Measurements from ENCODE around the gene TTC23.
"Not testable (repeated sequence)": the region's sequence is repeated elsewhere in the genome, so short reads cannot be mapped to it uniquely, and the experiment has no call there.

TTC23 gene

DNA sequence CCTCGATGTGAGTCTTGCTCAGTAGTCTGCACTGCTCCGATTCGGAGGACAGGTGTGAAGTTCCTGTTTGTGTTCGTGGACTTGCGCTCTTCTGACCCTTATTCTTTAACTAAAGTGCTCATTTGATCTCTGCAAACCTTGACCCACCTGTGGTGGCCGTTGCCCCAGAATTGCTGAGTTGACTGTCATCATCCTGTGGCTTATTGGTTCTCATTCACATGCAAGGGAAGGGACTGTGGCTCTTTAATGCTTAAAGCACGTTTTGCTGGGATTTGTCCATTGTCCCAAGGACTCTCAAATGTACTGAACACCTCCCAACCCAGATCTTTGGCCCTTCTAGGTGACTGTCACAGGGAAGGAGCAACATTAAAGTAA lies 131.1 kb downstream of the TTC23 start:
- DNase-seq, result no peak

DNA sequence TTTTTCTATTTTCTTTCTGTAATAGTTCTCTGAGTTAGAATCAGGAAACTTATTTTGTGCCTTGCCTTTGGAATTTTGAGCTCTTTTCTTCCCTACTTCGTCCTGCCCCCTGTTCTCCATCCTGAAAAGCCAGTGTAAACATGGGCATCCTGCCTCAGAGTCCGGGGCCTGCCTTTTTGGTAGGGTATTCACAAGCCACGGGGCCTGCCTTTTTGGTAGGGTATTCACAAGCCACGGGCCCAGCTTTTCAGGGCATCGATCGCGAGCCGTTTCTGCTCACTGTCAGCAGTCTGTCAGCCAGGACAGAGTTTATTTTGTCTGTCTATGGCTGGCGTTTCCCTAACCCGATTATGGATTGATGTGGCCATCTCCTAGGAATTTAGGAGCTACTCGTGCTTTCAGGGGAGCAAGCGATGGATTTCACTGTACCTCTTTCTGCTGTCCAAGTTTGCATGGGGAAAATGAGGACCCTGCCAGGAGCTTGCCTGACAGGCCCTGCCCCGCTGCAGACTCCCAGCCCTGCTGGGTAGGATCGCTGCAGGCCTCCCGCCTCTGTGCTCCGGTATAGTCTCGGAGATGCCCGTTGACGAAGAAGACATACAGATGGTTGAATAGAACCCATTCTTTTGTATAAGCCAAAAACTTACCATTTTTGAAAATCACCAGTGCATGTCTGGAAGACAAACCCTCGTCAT lies 131.7 kb downstream of the TTC23 start:
- no peak for DNase-seq

DNA sequence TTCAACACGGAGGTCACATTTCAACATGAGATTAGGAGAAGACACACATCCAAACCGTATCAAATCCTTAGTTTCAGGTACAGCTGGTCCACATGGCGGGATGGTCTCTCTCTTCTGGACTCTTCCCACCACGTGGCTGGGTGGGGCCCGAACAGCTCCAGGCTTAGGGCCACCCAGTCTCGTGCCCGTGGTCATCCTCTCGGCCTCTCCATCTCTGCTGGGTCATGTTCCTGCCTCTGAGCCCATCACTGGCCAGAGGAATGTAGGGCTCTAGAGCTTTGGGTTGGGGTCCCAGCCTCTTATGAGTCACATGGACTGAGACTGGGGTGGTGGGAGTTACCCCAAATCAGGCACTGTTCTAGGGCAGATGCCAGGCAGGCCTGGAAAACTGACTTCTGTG lies 132.3 kb downstream of the TTC23 start:
- no peak for DNase-seq

DNA sequence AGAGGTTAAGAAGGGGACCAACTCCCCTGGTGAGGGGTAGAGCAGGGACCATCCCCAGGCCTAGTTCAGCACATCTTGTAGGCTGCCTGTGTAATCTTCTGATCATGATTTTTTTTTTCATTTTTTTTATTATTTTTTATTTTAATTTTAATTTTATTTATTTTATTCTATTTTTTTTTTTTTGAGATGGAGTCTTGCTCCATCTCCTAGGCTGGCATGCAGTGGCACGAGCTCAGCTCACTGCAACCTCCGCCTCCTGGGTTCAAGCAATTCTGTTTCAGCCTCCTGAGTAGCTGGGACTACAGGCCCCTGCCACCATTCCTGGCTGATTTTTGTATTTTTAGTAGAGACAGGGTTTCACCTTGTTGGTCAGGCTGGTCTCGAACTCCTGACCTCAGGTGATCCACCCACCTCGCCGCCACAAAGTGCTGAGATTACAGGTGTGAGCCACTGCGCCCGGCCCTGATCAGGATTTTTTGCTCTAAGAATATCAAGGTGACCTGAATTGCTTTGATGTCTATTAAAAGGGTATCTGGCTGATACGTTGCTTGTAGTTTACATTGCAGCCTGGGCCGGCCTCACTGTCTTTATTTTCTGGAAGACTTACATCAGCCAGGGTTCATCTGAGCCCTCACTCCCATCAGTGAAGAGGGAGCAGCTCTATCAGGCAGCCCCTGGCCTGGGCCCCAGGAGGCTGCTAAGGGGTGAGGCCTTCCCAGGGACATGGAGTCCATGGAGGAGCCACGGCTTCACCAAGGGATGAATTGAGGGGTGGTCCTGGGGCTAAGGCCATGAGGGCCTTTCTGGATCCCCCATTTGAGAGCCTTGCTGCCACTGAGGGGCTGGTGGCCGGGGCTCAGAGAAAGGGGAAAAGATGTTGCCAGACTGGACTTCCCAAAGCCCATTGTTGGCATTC lies 133.8 kb downstream of the TTC23 start:
- no peak for DNase-seq

DNA sequence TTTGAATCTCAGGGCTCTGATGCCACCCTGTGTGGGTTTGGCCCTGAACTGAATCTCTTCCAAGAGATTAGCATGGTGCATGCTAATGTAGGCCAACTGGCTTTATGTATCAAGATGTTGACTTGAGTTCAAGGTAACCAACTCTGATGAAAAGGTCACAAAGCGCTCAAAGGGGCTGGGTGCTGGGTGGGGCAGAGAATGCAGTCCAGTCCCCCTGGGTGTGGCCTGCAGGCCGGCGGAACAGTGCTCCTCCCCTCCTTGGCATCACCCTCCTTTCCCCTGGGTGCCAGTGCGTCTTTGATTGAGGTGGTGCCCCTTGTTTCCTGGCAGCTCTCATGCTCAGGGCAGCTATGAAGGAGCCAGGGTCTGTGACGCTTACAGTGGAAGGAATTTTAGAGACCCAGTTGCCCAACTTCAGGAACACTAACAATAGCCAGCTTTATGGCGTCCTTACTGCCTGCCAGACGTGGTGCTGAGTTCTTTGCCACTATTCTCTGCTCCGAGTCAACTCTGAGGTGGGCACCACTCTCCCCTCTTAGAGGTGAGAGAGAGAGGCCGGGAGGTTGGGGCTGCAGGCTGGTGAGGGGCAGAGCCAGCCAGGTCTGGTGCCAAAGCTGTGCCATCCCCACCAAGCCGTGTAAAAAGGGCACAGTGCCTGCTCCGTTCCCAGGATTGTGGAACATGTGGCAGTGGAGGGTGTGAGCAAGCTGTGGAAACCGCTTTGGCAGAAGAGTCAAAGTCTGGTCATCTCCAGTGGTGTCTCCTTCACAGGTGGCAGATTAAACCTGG lies 134.7 kb downstream of the TTC23 start:
- no peak for DNase-seq

DNA sequence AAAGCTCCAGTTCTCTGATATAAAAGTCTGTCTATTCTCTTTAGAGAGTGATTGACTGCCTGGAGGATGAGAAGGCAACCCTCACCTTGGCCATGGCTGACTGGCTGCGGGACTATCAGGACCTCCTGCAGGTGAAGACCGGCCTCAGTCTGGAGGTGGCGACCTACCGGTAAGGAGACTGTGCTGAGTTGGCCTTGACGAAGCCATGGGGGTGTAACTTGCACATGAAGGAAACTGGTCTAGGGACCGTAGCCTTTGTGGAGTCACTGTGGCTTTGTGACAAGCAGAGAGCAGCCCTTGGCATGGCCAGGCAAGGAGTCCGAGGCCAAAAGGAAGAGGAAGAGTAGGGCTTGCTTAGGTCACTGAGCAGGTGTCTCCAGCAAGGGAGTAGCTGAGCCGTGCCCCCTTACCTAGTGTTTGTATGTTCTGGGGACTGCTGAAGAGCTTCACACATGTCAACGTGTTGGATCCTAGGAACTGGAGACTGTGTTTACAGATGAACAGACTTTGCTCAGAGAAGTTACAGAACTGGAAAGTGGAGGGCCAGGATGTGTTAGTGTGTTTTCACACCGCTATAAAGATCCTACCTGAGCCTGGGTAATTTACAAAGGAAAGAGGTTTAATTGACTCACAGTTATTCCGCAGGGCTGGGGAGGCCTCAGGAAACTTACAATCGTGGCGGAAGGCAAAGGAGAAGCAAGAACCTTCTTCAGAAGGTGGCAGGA lies 135.7 kb downstream of the TTC23 start:
- no peak for DNase-seq

DNA sequence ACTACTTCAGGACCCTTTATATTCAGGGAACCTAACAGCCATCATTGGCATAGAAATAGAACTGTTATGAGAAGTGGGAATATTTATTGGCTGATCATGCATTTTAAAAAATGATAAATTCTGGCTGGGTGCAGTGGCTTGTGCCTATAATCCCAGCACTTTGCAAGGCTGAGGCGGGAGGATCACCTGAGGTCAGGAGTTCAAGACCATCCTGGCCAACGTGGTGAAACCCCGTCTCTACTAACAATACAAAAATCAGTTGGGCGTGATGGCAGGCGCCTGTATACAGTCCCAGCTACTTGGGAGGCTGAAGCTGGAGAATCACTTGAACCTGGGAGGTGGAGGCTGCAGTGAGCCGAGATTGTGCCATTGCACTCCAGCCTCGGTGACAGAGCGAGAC lies 137.7 kb downstream of the TTC23 start:
- DNase-seq, result not testable (repeated sequence)

DNA sequence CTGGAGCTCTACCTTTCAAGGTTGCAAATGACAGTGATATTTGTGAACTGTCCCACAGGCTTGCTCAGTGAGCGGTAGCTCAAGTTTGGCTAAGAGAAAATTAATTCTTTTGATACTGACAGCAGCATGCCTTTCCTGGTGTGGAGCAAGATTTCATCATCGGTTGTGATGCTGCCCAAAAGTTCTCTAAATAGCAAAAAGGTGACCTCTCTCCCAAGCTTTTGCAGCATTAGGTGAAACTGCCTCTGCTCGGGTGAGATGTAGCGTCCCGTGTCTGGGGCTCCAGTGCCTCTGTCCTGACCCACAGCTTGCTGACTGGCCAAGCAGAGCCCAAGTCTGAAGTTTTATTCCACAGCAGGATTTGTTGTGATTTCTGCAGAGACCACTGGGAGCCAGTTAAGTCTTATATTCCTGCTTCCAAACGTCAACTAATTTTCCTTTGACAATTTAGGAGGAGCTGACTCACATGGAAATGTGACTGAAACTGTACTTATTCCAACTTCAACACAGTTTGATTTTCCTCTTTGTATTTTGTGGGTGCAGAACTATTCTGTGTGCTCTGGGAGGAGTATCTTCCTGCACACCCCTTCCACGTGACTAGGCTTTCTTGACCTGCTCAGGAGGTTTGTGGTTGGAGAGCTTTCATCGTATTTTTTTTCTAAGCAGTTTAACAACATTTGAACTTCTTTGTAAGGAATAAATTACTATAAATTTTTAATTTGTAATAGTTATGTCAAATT lies 138.6 kb downstream of the TTC23 start:
- DNase-seq, result no peak

DNA sequence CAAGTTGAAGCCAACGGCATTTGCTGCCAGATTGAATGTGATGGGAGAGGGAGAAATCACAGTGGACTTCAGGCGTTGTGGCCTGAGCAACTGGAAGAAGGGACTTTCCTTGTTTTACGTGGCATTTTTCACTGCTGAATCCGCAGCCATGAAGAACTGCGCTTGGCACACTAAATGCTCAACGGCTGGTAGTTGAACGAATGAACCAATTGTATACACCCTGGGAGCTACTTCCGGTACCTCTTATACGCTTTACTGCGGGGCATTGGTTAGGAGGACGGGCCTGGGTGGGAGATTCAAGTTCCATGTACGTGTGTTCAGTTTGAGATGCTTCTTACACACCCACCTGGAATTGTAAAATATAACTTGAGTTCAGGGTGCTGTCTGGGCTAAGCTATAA lies 139.3 kb downstream of the TTC23 start:
- DNase-seq, result no peak

DNA sequence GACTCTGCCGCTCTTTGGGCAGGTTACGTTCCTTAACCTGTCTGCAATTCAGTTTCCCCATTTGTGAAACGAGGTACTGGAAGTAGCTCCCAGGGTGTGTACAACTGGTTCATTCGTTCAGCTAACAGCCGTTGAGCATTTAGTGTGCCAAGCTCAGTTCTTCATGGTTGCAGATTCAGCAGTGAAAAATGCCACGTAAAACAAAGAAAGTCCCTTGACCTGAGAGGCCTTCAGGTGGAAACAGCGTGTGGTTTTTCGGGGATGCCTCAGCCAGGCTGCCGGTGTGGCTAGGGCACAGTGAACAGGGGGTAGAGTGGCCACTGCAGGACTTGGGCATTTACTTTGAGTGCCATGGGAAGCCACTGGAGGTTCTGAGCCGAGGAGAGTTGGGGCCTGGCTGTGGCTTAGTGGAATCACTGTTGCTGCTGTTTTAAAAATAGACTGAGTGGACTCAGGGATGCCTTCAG lies 139.8 kb downstream of the TTC23 start:
- no peak for DNase-seq

DNA sequence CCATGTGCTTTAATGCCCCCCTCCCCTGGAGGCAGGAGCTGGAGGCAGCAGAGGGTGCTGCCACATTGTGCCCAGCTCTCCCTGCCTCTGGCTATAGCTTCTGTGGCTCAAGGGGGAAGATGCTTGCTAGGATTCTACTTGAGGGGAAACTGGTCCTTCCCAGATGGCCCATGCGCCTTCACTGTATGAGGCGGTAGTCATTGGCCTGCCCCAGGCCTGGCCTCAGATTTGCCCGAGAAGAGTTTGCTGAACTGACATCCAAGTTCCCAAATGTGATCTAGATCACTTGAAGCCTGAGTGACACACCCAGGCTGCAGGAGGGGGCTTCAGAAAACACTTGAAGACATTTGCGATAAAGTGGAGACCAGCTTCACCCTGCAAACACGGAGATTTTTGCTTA lies 140.4 kb downstream of the TTC23 start:
- DNase-seq, result no peak

DNA sequence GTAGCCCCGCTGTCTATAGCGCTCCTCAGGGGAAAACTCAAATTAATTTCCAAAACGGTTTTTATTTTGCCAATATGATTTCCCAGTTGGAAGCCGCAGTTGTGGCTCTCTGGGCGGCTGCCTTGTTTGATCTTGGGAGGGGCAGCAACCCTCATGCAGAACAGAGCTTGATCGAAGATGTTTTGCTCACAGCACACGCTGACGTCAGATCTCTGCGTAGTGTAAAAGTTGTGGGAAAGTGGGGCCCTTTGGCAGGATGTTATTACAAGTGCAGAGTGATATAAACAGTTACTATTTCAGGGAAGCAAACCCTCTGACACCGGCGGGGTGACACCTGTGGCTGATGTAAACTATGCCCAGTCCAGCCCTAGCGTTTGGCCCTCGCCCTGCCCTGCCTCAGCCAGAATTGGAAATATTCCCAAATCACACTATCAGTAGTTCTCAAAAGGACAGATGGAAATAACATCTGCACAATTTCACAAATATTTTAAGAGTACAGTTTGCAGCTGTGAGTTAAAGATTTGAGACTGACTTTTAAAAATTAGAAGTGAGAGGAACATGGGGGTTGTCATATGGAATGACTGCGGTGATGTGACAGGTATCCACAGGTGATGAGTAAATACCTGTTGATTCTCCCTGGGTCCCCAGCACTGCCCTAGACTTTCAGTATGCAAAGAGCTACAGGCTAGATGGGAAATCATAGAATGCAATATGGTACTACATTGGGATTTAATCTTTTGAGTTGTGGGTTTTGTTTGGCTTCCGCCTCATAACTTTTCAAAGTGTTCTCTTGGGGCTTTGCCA lies 142.8 kb downstream of the TTC23 start:
- no peak for DNase-seq

DNA sequence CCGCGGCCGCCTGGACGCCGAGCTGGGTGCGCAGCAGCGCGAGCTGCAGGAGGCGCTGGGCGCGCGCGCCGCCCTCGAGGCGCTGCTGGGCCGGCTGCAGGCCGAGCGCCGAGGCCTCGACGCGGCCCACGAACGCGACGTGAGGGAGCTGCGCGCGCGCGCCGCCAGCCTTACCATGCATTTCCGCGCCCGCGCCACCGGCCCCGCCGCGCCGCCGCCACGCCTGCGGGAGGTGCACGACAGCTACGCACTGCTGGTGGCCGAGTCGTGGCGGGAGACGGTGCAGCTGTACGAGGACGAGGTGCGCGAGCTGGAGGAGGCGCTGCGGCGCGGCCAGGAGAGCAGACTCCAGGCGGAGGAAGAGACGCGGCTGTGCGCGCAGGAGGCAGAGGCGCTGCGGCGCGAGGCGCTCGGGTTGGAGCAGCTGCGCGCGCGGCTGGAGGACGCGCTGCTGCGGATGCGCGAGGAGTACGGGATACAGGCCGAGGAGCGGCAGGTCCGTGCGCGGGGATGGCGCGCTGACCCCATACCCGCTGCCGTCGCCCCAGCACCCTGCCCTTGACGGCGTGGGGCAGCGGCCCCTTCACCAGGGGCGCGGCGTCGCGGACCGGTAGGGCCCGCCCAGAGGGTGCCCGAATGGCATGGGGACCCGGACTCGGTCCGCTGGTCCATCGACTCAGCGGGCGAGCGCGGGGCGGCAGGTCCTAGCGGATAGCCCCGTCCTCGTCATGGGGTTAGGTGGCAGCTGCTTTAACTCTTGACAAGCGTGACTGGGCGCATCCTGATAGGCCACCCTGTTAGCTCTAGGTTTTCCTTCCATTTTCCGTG lies 143.7 kb downstream of the TTC23 start:
- no peak for DNase-seq

DNA sequence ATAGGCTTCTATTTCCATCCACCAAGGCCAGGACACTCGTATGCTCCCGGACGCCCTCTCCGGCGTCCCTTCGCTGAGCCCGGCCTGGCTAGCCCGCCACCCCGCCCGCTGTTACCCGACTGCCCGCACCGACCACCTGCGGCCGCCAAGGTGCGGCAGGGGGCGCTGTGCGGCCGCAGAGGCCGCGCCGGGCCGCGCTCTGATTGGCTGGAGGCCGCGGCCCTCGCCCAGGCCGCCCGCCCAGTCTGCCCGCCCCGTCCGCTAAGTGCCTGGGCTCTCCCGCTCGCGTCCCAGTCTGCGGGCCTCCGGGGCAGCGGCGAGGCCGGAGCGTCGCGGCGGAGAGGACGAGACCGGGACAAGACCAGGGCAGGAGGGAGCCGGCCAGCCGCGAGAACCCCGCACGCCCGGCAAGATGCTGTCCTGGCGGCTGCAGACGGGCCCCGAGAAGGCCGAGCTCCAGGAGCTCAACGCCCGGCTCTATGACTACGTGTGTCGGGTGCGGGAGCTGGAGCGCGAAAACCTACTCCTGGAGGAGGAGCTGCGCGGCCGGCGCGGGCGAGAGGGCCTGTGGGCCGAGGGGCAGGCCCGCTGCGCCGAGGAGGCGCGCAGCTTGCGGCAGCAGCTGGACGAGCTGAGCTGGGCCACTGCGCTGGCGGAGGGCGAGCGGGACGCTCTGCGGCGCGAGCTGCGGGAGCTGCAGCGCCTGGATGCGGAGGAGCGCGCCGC lies 144.4 kb downstream of the TTC23 start, which contains the start of gene SYNM:
Gene SYNM, plus strand, starts transcription at position 293 of the 726 bp plus-strand sequence. Its CDS starts 120 bp downstream, at position 413.
- DNase-seq, result peak; percentile 85

DNA sequence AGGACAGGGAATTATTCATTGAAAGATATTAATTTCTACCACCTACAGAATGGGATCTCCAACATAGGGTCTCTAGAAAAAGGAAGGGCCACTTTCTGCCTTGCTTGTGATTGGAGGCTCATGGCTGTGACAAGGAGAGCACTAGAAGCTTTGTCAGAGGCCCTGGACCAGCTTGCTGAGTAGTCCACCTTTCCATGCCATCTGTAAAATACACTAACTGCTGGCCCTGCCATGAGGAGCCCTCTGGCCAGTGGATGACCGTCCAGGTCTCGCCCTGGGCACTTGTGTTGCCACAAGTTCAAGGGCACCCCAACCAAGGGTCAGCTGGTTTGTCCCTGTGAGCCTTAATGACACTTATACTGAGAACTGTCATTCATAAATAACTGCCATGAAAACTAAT lies 146.1 kb downstream of the TTC23 start:
- DNase-seq, result no peak

DNA sequence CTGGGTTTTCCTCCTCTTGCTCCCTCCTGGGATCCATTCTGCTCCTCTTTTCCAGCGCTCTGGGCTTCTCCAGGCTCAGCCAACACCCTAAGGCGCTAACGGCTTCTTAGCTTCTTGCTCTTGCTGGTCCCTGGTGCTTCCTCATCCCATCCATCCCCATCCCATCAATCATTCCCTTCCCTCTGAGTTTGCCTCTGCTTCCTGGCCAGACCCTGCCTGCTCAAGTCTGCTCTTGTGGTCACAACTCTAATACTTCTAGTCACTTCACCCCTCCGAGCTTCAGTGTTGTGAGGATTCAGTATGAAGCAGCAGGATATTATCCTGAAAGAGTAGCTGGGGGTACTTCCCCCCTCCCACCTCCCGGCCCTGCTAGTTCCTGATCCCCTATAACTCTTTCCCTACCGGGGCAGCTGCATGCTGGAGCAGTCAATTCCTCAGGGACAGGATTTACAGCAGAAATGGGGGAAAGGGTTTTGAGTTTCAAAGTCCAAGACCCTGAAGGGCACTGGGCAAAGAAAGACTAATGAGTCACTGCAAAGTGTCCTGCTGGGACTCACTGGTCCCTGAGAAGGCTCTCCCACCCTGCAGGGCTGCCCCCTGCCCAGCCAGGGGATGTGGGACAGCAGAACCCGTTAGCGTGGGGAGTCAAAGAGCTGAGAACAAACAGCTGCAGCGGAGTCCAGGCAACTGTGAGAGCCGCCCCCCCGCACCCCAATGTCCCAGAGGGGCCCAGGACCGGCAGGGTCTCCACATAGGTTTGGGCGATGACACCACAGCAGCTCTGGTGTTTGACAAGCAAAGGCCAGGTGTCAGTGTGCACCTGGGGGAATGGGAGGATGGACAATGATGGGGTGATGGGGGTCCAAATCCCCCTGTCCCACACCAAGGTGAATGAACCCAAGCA lies 146.8 kb downstream of the TTC23 start:
- DNase-seq, result no peak

DNA sequence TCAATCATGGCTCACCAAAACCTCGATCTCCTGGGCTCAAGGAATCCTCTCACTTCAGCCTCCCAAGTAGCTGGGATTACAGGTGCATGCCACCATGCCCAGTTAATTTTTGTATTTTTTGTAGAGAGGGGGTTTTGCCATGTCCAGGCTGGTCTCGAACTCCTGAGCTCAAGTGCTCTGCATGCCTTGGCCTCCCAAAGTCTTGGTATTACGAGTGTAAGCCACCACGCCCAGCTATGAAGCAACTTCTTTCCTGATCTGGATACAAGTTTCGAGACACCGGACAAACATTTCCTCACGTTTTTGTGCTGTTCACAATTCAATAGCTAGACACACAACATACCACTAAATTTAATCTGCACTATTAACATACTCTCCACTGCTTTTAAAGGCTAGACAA lies 147.9 kb downstream of the TTC23 start:
- DNase-seq, result no peak
